Lung (tissue), 12 donors: ENCODE data around the gene CABLES2. TPM values are rescaled to one million over a fixed set of nuclear protein-coding genes. Genes with fewer than 3 reads are reported as not detected.
"Not testable (repeated sequence)": the region's sequence is repeated elsewhere in the genome, so short reads cannot be mapped to it uniquely, and the experiment has no call there.

Experiments
- ATAC-seq: fragments of 200-7000 bp; cut with Tn5 transposase; one replicate; pipeline ENCODE4 v1.9.1; 2020; ENCODE audit warnings: moderate number of reproducible peaks; ENCODE audit not compliant: insufficient read depth, low FRiP score
- DNase-seq, 3 donors: peaks; one replicate each; pipeline ENCODE4 v3.0.0-alpha.2; 2013 to 2017
- H3K27ac ChIP-seq, 2 donors: one replicate each; pipeline ENCODE4 v1.5.1; 2013; ENCODE audit warnings: mild to moderate bottlenecking in 2 of 2, moderate library complexity in 2 of 2, control low read depth in 1 of 2, inconsistent platforms in 1 of 2, low read depth in 1 of 2, low read length in 1 of 2
- H3K27me3 ChIP-seq, 3 donors: one replicate each; pipeline ENCODE4 v1.5.1; 2013; ENCODE audit warnings: low read length in 2 of 3; ENCODE audit not compliant: control insufficient read depth in 3 of 3, insufficient read depth in 3 of 3
- H3K36me3 ChIP-seq, 4 donors: one replicate each; pipeline ENCODE4 v1.5.1; 2013; ENCODE audit warnings: low read length in 4 of 4, mild to moderate bottlenecking in 1 of 4, moderate library complexity in 1 of 4; ENCODE audit not compliant: control insufficient read depth in 4 of 4, insufficient read depth in 4 of 4
- H3K4me1 ChIP-seq, 5 donors: one replicate each; pipeline ENCODE4 v1.5.1; 2013; ENCODE audit warnings: low read length in 5 of 5, mild to moderate bottlenecking in 2 of 5, moderate library complexity in 1 of 5; ENCODE audit not compliant: control insufficient read depth in 5 of 5, insufficient read depth in 5 of 5
- H3K4me3 ChIP-seq: one replicate; pipeline ENCODE4 v1.5.1; 2013; ENCODE audit warnings: mild to moderate bottlenecking, control low read depth, moderate library complexity
- H3K9ac ChIP-seq, 2 donors: one replicate each; pipeline ENCODE4 v1.5.1; 2013; ENCODE audit warnings: low read length in 2 of 2, control low read depth in 1 of 2; ENCODE audit not compliant: insufficient read depth in 1 of 2
- H3K9me3 ChIP-seq, 4 donors: one replicate each; pipeline ENCODE4 v1.5.1; 2013; ENCODE audit warnings: low read length in 3 of 4, mild to moderate bottlenecking in 1 of 4, moderate library complexity in 1 of 4; ENCODE audit not compliant: control insufficient read depth in 4 of 4, insufficient read depth in 3 of 4
- WGBS, 2 donors: extraction: QIAGEN DNeasy Blood & Tissue Kit; methylation state at CpG; one replicate each; pipeline ENCODE4 v1.1.7; 2013; 5-methylcytosine and 5-hydroxymethylcytosine counted together
- polyA plus RNA-seq, 2 donors: library from polyadenylated mRNA; stranded (reverse); fragments of 200-250 nt; gene quantifications; one replicate each; pipeline ENCODE4 v1.2.1, GENCODE V29; 2013
- total RNA-seq, 2 donors: library from RNA; depleted of rRNA in 1 of 2; stranded (reverse); fragments of >200 nt in 1 of 2; gene quantifications; one replicate each; pipeline ENCODE4 v1.2.1, GENCODE V29; 2014 to 2021
- TF ChIP-seq, protein P1 (sequence below): IDR thresholded peaks from 2 replicates; pipeline ENCODE4 v1.5.1; 2012; ENCODE audit warnings: mild to moderate bottlenecking; ENCODE audit errors: control extremely low read depth, extremely low read depth
- donor health status: control.
- donor health status: control.
- donor health status: Bipolar disorder and iron deficiency.
- donor health status: healthy.
- donor health status: DM: yes; HTN: yes; CAD: no.

CABLES2 gene
- total and polyA plus RNA-seq, 4 donors: 1.9 to 4.4 (median 3.6) TPM

DNA sequence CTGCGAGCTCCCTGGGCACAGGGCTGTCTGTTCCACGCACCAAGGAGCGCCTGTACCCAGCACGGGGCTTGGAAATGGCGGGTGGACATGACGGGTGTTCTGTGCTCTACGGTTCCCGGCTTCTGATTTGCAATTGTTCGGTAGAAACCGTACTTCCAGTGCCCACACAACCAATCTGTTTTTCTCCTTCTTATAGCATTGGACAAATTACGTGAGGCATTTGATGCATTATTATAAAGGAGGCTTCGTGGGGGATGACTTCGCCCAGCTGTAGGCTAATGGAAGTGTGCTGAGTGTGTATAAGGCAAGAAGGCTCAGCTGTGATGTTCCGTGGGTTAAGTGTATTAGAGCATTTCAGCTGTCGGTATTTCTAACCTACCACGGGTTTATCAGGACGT, 30.0 kb downstream of the CABLES2 start:
- peak overlapping the region; percentile 62 to 77 for H3K27ac ChIP-seq
- WGBS, 2 donors: 85 to 90% methylated on average over 17 of the region's 17 CpGs
- DNase-seq (peak in 1 of 3 donors; percentile 37), ATAC-seq (no peak)
- H3K27me3 ChIP-seq: no peaks in the 10 kb centered on the region
- H3K4me3 ChIP-seq: no peak overlapping the region
- peaks cover 0 to 6% (median 3%) of the 10 kb centered on the region in 4 donors for H3K36me3 ChIP-seq
- no peaks in the 10 kb centered on the region for H3K9me3 ChIP-seq
- TF ChIP-seq, protein P1, sequence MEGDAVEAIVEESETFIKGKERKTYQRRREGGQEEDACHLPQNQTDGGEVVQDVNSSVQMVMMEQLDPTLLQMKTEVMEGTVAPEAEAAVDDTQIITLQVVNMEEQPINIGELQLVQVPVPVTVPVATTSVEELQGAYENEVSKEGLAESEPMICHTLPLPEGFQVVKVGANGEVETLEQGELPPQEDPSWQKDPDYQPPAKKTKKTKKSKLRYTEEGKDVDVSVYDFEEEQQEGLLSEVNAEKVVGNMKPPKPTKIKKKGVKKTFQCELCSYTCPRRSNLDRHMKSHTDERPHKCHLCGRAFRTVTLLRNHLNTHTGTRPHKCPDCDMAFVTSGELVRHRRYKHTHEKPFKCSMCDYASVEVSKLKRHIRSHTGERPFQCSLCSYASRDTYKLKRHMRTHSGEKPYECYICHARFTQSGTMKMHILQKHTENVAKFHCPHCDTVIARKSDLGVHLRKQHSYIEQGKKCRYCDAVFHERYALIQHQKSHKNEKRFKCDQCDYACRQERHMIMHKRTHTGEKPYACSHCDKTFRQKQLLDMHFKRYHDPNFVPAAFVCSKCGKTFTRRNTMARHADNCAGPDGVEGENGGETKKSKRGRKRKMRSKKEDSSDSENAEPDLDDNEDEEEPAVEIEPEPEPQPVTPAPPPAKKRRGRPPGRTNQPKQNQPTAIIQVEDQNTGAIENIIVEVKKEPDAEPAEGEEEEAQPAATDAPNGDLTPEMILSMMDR: no peak
- peaks cover 0 to 56% (median 32%) of the 10 kb centered on the region in 5 donors for H3K4me1 ChIP-seq
- peak overlapping the region in 1 of 2 donors; percentile 23 for H3K9ac ChIP-seq

DNA sequence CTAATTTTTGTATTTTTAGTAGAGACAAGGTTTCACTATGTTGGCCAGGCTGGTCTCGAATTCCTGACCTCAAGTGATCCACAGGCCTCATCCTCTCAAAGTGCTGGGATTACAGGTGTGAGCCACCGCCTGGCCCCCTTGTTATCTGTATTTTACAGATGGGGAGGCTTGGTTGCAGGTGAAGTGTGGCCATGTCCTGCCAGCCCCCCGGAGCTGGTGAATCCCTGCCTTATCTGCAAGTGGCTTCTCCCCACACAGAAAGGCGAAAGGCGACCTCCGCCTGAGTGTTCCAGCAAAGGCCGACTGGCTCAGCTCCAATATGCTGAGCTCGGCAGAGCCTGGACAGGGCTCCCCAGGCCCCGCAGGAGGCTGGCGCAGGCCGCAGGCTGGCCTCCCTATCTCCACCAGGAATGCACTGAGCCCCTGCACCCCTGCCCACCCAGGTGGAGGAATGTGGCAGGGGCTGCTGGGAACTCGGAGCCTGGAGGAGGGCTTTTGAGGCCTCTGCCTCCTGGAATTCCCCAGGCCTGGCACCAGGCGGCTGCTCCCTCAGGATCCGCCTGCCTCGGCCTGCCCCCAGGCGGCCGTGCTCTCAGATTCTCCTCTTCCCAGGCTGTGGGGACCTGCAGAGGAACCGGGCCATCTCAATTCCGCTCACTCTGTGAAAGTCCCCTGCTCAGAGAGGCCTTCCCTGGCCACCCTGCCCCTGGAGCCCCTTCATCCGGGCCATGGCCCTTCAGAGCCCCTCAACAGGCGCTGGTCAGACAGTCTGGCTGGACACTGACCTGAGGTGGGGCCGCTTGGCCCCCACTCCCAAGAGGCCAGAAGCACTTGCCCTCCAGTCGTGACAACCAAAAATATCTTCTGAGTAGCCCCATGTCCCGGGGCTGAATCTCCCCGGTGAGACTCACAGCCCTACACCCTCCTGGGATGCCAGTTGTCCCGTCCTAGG, 30.7 kb downstream of the CABLES2 start:
- 58 to 76% methylated on average over 25 to 26 of the region's 26 CpGs for whole genome bisulfite sequencing, 2 donors
- H3K4me3 ChIP-seq: no peak overlapping the region

DNA sequence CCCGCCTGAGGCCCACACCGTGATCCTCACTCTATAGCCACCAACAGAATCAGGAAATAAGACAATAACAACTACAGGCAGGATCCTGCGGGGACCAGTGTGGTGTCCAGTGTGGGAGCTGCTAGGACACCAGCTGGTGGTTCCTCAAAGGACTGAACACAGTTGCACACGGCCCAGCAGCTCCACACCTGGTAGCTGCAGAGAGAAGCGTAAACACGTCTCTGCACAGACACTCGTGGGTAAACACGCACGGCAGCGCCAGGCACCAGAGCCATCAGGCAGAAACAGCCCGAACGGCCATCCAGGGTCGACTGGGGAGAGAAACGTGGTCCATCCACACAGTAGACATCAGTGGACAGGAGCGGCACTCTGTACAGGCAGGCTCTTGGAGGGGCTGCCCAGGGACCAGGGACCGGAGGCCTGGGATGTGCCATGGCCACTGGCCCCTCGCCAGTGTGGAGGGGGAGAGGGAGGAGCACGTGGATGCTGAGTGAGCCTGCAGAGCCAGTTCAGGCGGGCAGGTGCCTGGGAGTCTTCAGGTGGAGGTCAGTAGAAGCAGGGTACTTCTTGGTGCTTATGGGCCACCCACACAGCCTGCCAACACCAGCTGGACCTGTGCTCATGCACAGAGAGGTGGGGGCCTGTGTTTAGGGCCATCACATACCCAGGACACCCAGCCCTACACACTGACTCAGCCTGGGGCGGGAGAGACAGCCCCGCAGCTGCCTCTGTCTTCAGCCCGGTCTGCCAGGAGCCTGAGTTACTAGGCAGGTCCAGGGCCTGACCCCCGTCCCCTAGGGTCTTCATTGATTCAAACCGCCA, 32.5 kb downstream of the CABLES2 start:
- DNase-seq: peak in 1 of 3 donors; percentile 24
- no peak overlapping the region for H3K27ac ChIP-seq
- ATAC-seq: no peak
- TF ChIP-seq, protein P1: no peak
- no peaks in the 10 kb centered on the region for H3K27me3 ChIP-seq
- no peak overlapping the region for H3K4me3 ChIP-seq
- H3K4me1 ChIP-seq: peaks cover 0 to 65% (median 42%) of the 10 kb centered on the region in 5 donors
- no peaks in the 10 kb centered on the region for H3K9me3 ChIP-seq
- WGBS, 2 donors: 51 to 61% methylated on average over 24 of the region's 24 CpGs
- no peak overlapping the region for H3K9ac ChIP-seq
- H3K36me3 ChIP-seq: no peaks in the 10 kb centered on the region

More for the DNA sequence above, 30.7 kb downstream of the CABLES2 start:
- ATAC-seq (peak; percentile 3), DNase-seq (peak; percentile 77 to 83 (median 81))
- H3K27ac ChIP-seq: peak overlapping the region; percentile 55 to 62
- no peaks in the 10 kb centered on the region for H3K9me3 ChIP-seq
- peaks cover 0 to 56% (median 32%) of the 10 kb centered on the region in 5 donors for H3K4me1 ChIP-seq
- H3K27me3 ChIP-seq: no peaks in the 10 kb centered on the region
- no peaks in the 10 kb centered on the region for H3K36me3 ChIP-seq
- no peak overlapping the region for H3K9ac ChIP-seq
- TF ChIP-seq, protein P1: no peak

DNA sequence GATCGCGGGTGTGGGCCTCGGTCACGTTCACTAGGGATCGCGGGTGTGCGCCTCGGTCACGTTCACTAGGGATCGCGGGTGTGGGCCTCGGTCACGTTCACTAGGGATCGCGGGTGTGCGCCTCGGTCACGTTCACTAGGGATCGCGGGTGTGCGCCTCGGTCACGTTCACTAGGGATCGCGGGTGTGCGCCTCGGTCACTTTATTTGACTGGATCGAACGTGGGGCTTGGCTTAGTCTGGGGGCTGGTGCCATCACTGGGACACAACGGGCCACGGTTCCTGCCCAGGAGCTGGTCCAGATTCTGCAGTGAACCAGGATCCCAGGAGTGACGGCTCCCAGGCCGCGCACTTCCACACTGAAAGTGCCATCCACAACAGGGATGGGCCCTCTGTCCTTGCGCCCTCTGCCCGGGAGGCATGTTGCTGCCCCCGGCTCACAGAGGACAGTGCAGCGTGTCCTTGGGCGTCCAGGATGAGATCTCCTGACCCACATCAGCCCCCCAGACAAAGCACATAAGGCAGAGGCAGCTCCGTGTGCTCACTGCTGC, 33.4 kb downstream of the CABLES2 start:
- H3K4me3 ChIP-seq, DNase-seq, H3K27ac ChIP-seq, ATAC-seq, H3K27me3 ChIP-seq, H3K9me3 ChIP-seq, H3K9ac ChIP-seq, H3K36me3 ChIP-seq: not testable (repeated sequence)
- peaks cover 0 to 72% (median 47%) of the 10 kb centered on the region in 5 donors for H3K4me1 ChIP-seq
- WGBS, 2 donors: 89 to 95% methylated on average over 27 of the region's 40 CpGs
